Neural cell (in vitro differentiated cells): Measurements from ENCODE around the gene AKT1. TPM values are rescaled to one million over a fixed set of nuclear protein-coding genes. Genes with fewer than 3 reads are reported as not detected.

ENCODE experiments used
- H2AFZ ChIP-seq: fragments of 200-600, 300-800 bp; sonication (generic), shearing (Covaris generic); 2 replicates; pipeline ENCODE4 v1.6.0; 2014; ENCODE audit warnings: low read depth, mild to moderate bottlenecking, antibody characterized with exemption, low read length, moderate library complexity
- H3F3A ChIP-seq: fragments of 200-600 bp; shearing (Covaris generic); 2 replicates; pipeline ENCODE4 v1.6.1; 2016; ENCODE audit warnings: mild to moderate bottlenecking, moderate library complexity, mixed read lengths, antibody characterized with exemption, low read length; ENCODE audit not compliant: insufficient read depth, poor library complexity, severe bottlenecking
- H3K27ac ChIP-seq: fragments of 200-600, 300-800 bp; sonication (generic), shearing (Covaris generic); 2 replicates; pipeline ENCODE4 v1.5.1; 2014; ENCODE audit warnings: mild to moderate bottlenecking, low read length, moderate library complexity
- H3K27me3 ChIP-seq: fragments of 300-800, 200-600 bp; sonication (generic), shearing (Covaris generic); 2 replicates; pipeline ENCODE4 v1.6.0; 2014; ENCODE audit warnings: mild to moderate bottlenecking, low read depth, low read length, moderate library complexity; ENCODE audit not compliant: insufficient read depth
- H3K36me3 ChIP-seq: fragments of 300-800, 200-600 bp; sonication (generic), shearing (Covaris generic); 2 replicates; pipeline ENCODE4 v1.5.1; 2014; ENCODE audit warnings: mild to moderate bottlenecking, antibody characterized with exemption, low read length, moderate library complexity; ENCODE audit not compliant: insufficient read depth
- H3K4me2 ChIP-seq: fragments of 300-800, 200-600 bp; sonication (generic), shearing (Covaris generic); 2 replicates; pipeline ENCODE4 v1.6.0; 2014; ENCODE audit warnings: mild to moderate bottlenecking, low read length
- H3K4me3 ChIP-seq: fragments of 300-800, 200-600 bp; sonication (generic), shearing (Covaris generic); 2 replicates; pipeline ENCODE4 v1.5.1; 2014; ENCODE audit warnings: mild to moderate bottlenecking, low read length, moderate library complexity
- H3K79me2 ChIP-seq: fragments of 200-600 bp; shearing (Covaris generic); replicated peaks from 2 replicates; pipeline ENCODE4 v1.6.0; 2014; ENCODE audit warnings: mild to moderate bottlenecking, low read length, moderate library complexity; ENCODE audit not compliant: insufficient read depth
- H3K9ac ChIP-seq: fragments of 300-800, 200-600 bp; sonication (generic), shearing (Covaris generic); 2 replicates; pipeline ENCODE4 v1.6.1; 2016; ENCODE audit warnings: mild to moderate bottlenecking, low read length, mixed read lengths
- H3K9me2 ChIP-seq: fragments of 200-600 bp; shearing (Covaris generic); 2 replicates; pipeline ENCODE4 v1.6.1; 2016; ENCODE audit warnings: mild to moderate bottlenecking, low read length, mixed read lengths; ENCODE audit not compliant: insufficient read depth
- H3K9me3 ChIP-seq: fragments of 200-600, 300-800 bp; sonication (generic), shearing (Covaris generic); 2 replicates; pipeline ENCODE4 v1.6.1; 2016; ENCODE audit warnings: mild to moderate bottlenecking, mixed run types, low read length, moderate library complexity, mixed read lengths
- H4K20me1 ChIP-seq: fragments of 200-600 bp; shearing (Covaris generic); 2 replicates; pipeline ENCODE4 v1.6.1; 2016; ENCODE audit warnings: mild to moderate bottlenecking, mixed run types; ENCODE audit not compliant: insufficient read depth
- CTCF ChIP-seq: fragments of 450-650 bp; IDR thresholded peaks from 2 replicates; pipeline ENCODE4 v1.5.1; 2014; ENCODE audit warnings: antibody characterized with exemption, mild to moderate bottlenecking, moderate library complexity; ENCODE audit not compliant: poor library complexity, severe bottlenecking
- EP300 ChIP-seq: fragments of 450-650 bp; conservative IDR thresholded peaks from 2 replicates; pipeline ENCODE4 v1.6.1; 2014; ENCODE audit warnings: antibody characterized with exemption, mild to moderate bottlenecking, moderate library complexity; ENCODE audit not compliant: poor library complexity, severe bottlenecking
- EZH2 ChIP-seq: fragments of 200-600, 300-800 bp; shearing (Covaris generic), sonication (generic); IDR thresholded peaks from 2 replicates; pipeline ENCODE4 v1.6.1; 2014; ENCODE audit warnings: antibody characterized with exemption, low read length, borderline replicate concordance, mild to moderate bottlenecking; ENCODE audit not compliant: insufficient read depth, poor library complexity, severe bottlenecking
- MXI1 ChIP-seq: fragments of 450-650 bp; conservative IDR thresholded peaks from 2 replicates; pipeline ENCODE4 v1.6.1; 2014; ENCODE audit warnings: antibody characterized with exemption, mild to moderate bottlenecking; ENCODE audit not compliant: poor library complexity, severe bottlenecking
- POLR2AphosphoS5 ChIP-seq: IDR thresholded peaks from 2 replicates; pipeline ENCODE4 v1.6.1; 2012
- RAD21 ChIP-seq: fragments of 450-650 bp; conservative IDR thresholded peaks from 2 replicates; pipeline ENCODE4 v1.6.1; 2014; ENCODE audit warnings: antibody characterized with exemption, mild to moderate bottlenecking, moderate library complexity
- REST ChIP-seq: IDR thresholded peaks from 2 replicates; pipeline ENCODE4 v1.6.1; 2012; ENCODE audit warnings: borderline replicate concordance
- SMC3 ChIP-seq: fragments of 450-650 bp; conservative IDR thresholded peaks from 2 replicates; pipeline ENCODE4 v1.6.1; 2014; ENCODE audit warnings: antibody characterized with exemption, mild to moderate bottlenecking, moderate library complexity; ENCODE audit not compliant: poor library complexity
- TAF1 ChIP-seq: IDR thresholded peaks from 2 replicates; pipeline ENCODE4 v1.6.1; 2012; ENCODE audit warnings: low read depth
- polyA plus RNA-seq: library from polyadenylated mRNA; depleted of rRNA; stranded (reverse); fragments of >200 nt; gene quantifications from 2 replicates; pipeline ENCODE4 v1.2.3, GENCODE V29; 2014

Gene AKT1
- polyA plus RNA-seq, 1 donor from 2014 or later: 159 TPM

- Histone ChIP-seq H3K9ac (no peak overlapping the region), H4K20me1 (no peaks in the 10 kb centered on the region), H3K4me3 (no peak overlapping the region), H3K27me3 (peaks cover 4% of the 10 kb centered on the region), H3K9me2 (no peaks in the 10 kb centered on the region), H3F3A (no peaks in the 10 kb centered on the region), H3K9me3 (no peaks in the 10 kb centered on the region), H3K27ac (no peak overlapping the region), H2AFZ (no peak overlapping the region), H3K36me3 (no peaks in the 10 kb centered on the region), H3K4me2 (no peak overlapping the region), H3K79me2 (no peaks in the 10 kb centered on the region)
- TF ChIP-seq POLR2AphosphoS5 (no peak), EP300 (no peak), SMC3 (no peak), REST (no peak), RAD21 (no peak), TAF1 (no peak), CTCF (no peak), MXI1 (no peak), EZH2 (no peak)
These were observed 73.8 kb downstream of the AKT1 start for GRCh38 chr14:104721505-104722431.

Other genes starting within 250 kb of the AKT1 start
- not detected in 2 replicates for gene C14orf180, start 216.0 kb downstream of the AKT1 start, polyA plus RNA-seq
- gene TMEM179, start 191.0 kb downstream of the AKT1 start, polyA plus RNA-seq: 20.3 and 27.5 TPM in 2 replicates
- 0.02 and 0.08 TPM in 2 replicates for gene INF2, start 106.1 kb downstream of the AKT1 start, polyA plus RNA-seq
- gene ADSS1, start 71.5 kb downstream of the AKT1 start, polyA plus RNA-seq: 3.4 and 4.3 TPM in 2 replicates
- gene SIVA1, start 42.6 kb downstream of the AKT1 start, polyA plus RNA-seq: 171 and 180 TPM in 2 replicates
- not detected in 2 replicates for gene ZBTB42, start 5.4 kb upstream of the AKT1 start, polyA plus RNA-seq
- 11.6 and 13.2 TPM in 2 replicates for gene CEP170B, start 69.5 kb upstream of the AKT1 start, polyA plus RNA-seq
- gene PLD4, start 129.1 kb upstream of the AKT1 start, polyA plus RNA-seq: not detected in 2 replicates
- 0.82 and 1.4 TPM in 2 replicates for gene AHNAK2, start 182.6 kb upstream of the AKT1 start, polyA plus RNA-seq
- gene CLBA1, start 190.0 kb upstream of the AKT1 start, polyA plus RNA-seq: 27.8 and 28.6 TPM in 2 replicates
- gene CDCA4, start 225.3 kb upstream of the AKT1 start, polyA plus RNA-seq: 5.4 and 9.1 TPM in 2 replicates